RWPE1 (cell line): ENCODE data around the gene PGD.

Source experiments
- CTCF ChIA-PET: fragments of 350-600 bp; sonication (Branson Sonifier 250); formaldehyde crosslinking; extraction: SDS; loops from one replicate; lab custom pipeline; 2021; lab: Yijun Ruan, JAX
- POLR2A ChIA-PET: fragments of 400-600 bp; formaldehyde crosslinking; extraction: SDS; loops from one replicate; lab custom pipeline; 2020; ENCODE audit warnings: antibody characterized with exemption; ENCODE audit not compliant: low non-redundant PET; lab: Yijun Ruan, JAX
- DNase-seq: peaks from one replicate; pipeline ENCODE4 v3.0.0; 2012; ENCODE audit warnings: low spot score
- H3K27ac ChIP-seq: fragments of 450-650 bp; 2 replicates; pipeline ENCODE4 v1.5.1; 2017
- CTCF ChIP-seq: fragments of 450-650 bp; conservative IDR thresholded peaks from 2 replicates; pipeline ENCODE4 v1.5.1; 2017; ENCODE audit warnings: low read depth, mild to moderate bottlenecking

Gene PGD

GRCh38 chr1:10459184-10459583 is 60.3 kb downstream of the PGD start:
- ChIA-PET CTCF (interaction anchor here (0.6 kb wide), 1 partner anchor 29 kb away, joined by 3 read pairs; no protein-coding TSS in a partner anchor), POLR2A (no interaction called here)
- no peak for TF ChIP-seq CTCF
- peak; percentile 75 for DNase-seq
- peak overlapping the region; percentile 84 for H3K27ac ChIP-seq

GRCh38 chr1:10467078-10467477 is 68.2 kb downstream of the PGD start:
- POLR2A ChIA-PET = no interaction called here
- no peak overlapping the region for H3K27ac ChIP-seq
- DNase-seq = no peak
- CTCF ChIA-PET = interaction anchor here (0.5 kb wide), 1 partner anchor 841 kb away, joined by 3 read pairs; no protein-coding TSS in a partner anchor
- no peak for TF ChIP-seq CTCF

DNA sequence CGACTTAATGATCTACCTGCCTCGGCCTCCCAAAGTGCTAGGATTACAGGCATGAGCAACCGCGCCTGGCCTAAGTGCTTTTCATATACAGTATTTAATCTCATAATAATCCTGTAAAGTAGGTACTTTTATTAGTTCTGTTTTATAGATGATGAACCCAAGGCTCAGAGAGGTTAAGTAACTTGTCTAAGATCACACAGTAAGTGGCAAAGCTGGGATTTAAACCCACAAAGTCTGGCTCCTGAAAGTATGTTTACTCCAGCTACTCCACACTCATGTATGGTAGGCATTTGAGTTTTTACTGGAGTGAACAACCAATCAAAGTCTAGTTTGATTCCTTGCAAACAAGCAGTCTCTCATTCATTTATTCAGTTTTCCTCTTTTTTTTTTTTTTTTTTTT is 71.2 kb downstream of the PGD start:
- no peak overlapping the region for H3K27ac ChIP-seq
- no peak for DNase-seq
- POLR2A ChIA-PET = no interaction called here
- no peak for TF ChIP-seq CTCF
- CTCF ChIA-PET = no interaction called here
